ENCODE measurements around the gene TCERG1L.

The TCERG1L gene

DNA sequence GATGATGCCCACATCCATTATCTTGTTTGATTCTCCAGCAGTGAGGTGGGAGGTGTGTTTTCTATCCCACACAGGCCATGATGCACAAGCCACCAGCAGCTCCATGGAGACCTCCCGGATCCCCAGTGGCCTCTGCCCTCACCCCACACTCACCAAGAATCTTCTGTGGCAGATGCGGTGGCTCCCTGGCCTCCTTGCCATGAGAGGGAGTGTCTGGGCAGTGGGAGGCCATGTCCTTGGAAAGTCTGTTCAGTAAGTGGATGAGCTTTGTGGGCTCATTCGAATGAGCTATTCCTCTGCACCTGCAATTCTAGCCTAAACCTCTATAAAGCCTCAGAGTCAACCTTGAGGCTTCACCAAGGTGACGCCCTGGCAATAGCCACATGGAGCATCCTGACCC, 243.8 kb downstream of the TCERG1L start:
- no peak for DNase-seq (ENCODE audit: low read depth in 2 of 2)

DNA sequence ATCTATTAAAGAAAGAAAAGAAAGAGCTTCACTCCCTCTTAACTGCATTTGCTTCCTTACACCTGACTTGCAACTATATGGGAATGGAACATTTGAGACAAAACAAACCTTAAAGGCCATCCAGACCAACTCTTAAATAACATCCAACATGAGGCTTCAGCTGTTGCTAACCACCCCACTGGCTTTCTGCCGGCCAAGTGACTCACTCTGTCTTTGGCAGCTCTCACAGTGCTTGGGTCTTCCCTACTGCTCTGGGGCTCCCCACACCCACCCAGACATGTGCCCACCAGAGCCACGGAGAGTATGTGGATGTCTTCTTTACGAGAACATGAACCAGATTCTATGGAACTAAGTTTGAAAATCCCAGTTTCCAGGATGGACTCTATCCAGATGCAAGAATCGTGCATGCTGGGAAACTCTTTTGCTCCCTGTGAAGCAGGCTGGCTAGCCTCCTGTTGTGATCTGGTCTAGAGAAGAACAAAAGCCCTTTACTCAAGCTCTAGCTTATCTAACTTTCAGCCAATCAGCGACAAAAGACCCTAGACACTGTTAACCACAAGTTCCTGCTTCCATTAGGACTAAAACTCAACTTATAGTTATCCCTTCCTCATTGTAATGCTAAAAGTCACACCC, 245.7 kb downstream of the TCERG1L start:
- DNase-seq (ENCODE audit: low read depth in 2 of 2): no peak

DNA sequence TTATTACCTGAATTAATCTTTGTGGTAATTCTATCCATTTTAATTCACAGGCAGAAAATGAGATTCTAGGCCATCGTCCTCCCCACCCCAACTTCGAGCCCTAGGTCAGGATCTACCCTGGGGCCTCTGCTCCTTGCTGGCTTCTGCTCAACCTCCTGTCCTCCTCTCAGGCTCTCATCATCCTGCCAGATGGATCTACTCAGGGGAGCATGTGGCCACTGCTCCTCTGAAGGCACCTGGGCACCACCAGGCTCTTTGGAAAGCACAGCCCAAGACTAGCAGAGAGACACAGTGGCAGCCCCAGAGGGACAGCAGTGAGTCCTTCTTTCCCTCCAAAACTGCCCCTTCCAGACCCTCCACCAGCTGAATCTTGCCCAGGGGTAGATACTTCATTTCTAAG, 248.2 kb downstream of the TCERG1L start:
- DNase-seq (ENCODE audit: low read depth in 2 of 2): no peak

DNA sequence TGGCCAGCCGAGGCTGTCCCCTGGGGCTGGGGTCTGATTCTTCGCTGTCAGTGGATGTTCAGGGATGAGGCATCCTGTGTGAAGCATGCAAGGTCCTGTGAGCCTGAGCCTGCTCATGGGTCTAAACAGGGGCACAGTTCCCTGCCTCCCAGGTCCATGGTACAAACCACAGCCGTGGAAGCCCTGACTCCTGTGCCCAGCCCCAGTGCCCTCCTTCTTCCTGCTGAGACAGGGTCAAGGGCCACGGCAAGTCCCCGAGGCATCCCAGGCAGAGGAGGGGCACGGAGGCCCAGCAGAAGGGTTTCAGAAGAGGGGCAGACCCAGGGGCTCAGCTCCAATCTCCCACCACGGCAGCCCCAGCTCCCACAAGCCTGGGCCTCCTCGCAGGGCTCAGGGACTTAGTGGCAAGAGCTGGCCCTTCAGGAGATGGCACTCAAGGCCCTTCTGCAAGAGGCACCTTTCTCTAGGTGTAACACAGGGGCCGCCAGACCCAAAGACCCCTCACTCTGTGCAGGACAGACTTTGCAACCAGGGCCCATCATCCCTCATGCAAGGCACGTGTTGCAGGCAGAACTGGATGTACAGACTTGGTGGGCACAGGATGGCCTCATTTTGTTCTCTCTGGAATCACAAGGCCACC, 248.8 kb downstream of the TCERG1L start:
- DNase-seq (ENCODE audit: low read depth in 2 of 2): no peak

DNA sequence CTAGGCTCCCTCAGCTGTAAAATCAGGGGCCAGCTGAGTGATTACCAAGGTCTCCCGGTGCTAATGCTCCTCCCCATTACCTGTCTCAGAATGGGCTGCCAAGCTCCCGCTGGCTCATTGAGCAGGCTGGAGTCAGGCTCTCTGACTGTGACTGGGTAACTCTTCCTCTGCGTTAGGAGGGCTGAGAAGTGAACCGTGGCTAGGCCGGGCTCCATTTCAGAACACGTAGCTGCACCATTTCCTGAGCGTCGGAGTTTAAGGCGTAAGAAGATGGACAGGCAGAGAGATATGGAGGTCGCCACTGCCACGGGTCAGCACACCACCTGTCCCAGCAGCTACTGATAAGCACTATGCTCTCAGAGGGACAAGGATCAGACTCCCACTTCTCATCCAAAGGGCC, 250.3 kb downstream of the TCERG1L start:
- no peak for DNase-seq (ENCODE audit: low read depth in 2 of 2)

DNA sequence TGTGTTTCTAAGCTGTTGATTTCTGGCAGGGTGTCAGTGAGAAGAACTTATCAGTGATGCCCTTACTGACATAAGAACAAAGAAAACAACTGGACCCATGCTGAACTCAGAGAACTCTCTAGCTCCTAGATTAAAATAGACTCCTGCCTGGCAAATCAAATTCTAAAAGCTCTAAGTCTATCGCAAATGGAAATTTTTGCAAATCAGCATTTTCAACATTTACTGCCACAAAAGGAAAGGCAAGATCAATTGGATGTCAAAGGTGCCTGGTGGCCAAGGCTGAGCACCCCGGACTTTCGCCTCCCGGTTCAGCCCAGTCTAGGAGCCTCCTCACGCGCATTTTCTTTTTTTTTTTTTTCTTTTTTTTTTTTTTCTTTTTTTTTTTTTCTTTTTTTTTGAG, 251.6 kb downstream of the TCERG1L start:
- DNase-seq (ENCODE audit: low read depth in 2 of 2): no peak

DNA sequence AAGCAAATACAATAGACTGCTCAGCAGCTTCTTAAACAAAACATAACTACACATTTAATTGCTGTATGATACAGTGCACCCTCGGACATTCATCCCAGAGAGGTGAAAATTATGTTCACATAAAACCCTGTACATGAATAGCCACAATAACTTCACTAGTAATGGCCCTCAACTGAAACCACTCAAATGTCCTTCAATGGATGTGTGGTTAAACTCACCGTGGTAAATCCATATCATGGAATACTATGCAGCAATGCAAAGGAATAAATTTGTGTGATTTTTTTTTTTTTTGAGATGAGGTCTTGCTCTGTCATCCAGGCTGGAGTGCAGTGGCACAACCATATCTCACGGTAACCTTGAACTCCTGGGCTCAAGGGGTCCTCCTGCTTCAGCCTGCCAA, 252.7 kb downstream of the TCERG1L start:
- DNase-seq (ENCODE audit: low read depth in 2 of 2): no peak

DNA sequence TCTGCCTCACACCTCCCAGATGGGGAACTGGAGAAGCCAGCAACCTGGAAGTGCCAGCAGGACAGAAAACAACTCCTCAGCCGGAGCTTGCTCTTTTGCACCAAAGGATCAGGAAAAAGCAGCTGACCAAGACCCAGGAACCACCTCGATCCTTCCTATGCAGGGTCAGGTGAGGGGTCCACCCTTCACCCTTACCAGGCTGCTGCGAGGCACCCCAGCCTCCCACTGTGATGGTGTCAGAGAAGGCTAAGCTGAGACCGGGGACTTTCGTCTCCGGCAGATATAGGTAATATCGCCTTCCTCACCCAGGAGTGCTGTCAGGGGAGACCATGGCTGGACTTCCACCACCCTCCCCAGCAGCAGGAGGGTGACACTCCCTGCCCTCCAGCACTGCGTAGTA, 254.7 kb downstream of the TCERG1L start:
- no peak for DNase-seq (ENCODE audit: low read depth in 2 of 2)

DNA sequence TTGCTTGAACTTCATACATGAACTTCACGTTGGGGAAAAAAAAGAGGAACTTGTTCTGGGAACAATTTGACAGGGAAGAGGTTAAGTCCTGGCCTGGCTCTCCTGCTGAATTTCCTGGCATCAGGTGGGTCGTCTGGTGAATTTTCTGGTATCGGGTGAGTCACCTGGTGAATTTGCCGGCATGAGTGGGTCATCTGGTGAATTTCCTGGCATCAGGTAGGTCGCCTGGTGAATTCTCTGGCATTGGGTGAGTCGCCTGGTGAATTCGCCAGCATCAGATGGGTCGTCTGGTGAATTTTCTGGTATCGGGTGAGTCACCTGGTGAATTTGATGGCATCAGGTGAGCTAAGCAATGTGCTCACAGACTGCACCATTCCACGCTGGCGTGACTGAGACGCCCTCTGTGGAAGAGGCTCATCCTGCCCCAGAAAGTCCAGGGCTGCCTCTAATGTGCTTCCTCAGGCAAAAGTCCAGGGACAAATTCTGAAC, 255.4 kb downstream of the TCERG1L start:
- no peak for DNase-seq (ENCODE audit: low read depth in 2 of 2)

DNA sequence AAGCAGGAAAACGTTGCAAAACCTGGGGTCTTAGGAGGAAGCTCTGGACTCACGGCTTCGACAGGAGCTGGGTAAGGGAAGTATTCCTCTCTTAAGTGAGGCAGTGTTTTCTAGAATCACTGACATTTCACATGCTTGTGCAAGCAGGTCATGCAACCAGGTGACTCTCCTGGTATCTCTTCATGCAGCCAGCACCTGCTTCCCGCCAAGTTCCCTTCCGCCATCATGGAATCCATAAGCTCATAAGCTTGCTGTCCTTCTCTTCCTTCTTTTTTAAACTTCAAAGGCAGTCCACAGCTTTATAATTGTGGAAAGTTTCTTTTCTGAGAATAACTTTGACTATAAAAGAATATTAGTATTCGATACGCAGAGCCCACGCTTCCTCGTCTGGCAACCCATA, 256.1 kb downstream of the TCERG1L start:
- DNase-seq (ENCODE audit: low read depth in 2 of 2): no peak

DNA sequence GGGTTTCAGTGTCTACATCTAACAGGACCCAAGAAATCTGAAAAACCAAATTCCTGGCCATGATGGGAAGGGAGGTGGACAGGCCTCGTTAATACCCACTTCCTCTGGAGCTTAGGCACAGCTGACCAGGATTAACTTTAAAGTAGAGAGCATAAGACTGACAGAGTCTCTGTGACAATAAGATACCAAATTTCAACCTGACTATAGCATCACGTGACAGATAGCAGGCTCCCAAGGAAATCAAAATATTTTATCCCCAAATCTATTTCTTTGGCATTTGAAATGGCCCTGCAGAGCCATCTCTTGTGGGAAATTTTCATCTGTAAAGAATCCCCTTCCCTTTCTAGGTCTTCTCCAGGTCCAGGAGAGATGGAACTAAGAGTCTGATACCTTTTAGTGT, 258.3 kb downstream of the TCERG1L start:
- no peak for DNase-seq (ENCODE audit: low read depth in 2 of 2)

DNA sequence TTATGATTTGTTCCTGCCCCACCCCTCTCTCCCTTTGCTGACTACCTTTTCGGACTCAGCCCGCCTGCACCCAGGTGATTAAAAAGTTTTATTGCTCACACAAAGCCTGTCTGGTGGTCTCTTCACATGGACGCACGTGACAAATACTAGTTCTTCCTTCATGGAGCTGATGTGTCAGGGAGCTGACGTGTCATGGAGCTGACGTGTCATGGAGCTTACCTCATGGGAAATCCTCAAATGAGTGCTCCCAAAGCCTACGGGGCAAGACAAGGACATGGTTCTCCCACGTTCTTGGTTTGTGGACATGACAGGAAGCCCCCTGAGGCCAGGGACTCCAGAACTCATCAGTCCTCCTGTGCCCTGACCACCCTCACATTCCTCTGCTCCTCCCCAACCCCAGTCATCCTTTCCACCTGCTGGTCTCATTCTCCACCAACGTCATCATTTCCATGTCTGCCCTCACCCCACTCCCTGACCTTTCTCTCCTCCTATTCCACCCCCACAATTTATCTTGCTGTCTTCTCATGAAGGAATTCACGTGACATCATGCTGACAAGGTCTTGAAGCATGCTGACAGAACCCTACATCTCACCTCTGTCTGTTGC, 261.3 kb downstream of the TCERG1L start:
- no peak for DNase-seq (ENCODE audit: low read depth in 2 of 2)

DNA sequence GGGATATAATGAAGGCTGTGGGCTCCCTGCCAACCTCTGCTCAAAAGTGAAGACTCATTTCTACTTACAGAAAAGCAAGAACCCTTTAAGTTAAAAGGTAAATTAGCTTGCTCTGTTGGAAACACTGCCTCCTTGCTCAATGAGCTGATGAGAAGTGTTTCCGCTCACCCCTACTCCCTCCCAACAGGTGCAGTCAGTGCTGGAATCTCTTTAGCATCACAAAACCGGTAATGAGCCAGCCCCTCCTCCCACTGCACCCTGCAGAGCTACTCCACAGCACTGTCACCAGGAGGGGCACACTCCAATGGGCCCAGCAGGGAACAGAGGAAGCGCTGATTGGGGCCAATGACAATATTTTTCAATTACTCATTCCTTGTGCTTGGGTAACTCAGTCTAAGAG, 262.5 kb downstream of the TCERG1L start:
- DNase-seq (ENCODE audit: low read depth in 2 of 2): no peak

DNA sequence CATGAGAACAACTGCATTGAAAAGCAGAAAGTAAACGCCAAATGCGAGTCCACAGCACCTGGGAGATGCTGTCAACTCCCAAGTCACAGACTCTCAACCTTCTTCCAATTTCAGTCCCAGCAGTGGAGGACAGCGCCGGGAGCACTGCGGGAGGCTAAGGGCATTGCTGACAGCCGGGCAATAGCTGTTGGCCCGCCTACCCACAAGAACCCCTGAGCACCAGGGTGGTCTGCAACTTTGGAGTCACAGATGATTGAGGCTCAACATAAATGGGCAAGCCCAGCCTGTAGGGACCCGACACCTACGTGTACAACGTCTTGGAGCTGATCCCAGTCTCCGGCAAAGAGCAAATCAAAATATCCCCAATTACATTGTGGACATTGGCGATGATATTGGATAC, 262.9 kb downstream of the TCERG1L start:
- no peak for DNase-seq (ENCODE audit: low read depth in 2 of 2)

DNA sequence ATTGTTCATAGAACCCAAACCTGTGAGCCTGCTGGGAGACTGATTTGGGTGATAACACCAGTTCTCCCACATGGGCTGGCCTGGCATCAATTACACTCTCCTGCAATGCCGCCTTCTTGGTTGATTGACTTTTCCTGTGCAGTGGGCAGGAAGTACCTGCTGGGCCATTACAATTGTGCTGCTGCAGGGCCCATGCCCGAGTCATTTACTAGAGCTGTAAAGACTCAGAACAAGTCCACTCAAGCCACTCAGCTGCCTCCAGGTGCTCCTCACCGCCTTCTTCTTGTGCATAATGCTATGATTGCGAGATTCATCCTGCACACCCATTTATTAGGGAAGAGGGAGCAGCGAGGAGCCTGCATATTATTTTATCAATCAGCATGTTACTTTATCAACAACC, 264.0 kb downstream of the TCERG1L start:
- DNase-seq (ENCODE audit: low read depth in 2 of 2): no peak

DNA sequence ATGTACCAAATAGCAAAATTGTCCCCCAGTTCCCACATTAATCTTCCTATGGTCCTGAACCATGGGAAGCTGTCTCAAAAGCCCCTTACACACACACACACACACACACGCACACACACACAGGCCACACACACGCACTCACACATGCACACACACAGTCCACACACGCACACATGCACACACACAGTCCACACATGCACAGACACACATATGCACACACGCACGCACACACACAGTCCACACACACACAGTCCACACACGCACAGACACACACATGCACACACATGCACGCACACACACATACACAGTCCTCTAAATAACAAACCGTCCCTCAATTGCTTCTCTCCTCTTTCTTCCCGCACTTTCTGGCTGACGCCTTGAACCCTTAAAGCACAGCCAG, 265.3 kb downstream of the TCERG1L start:
- no peak for DNase-seq (ENCODE audit: low read depth in 2 of 2)

DNA sequence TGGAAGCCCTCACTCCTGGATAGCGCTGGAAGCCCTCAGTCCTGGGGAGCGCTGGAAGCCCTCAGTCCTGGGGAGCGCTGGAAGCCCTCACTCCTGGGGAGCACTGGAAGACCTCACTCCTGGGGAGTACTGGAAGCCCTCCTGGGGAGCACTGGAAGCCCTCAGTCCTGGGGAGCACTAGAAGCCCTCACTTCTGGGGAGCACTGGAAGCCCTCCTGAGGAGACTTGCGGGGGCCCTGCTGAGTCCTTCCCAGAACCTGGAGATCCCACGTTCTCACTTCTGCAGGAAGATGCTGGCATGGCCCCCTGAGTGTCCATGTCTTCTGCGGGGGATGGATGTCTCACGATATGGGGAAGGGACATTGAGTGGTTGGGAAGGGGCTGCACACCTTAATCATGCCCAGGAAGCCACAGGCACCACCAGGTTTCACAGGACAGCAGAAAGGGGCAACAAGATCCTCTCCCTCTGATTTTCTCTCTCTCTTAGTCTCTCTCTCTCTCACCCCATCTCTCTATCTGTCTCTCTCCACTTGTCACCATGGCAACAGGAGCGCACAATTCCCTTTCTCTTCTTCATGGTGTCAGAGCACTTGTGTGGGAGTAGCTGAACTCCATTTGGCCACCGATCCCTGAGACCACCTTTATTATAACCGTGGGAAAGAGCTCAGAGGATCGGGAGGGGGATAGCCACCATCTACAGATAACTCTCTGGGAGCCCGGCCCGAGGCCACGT, 267.0 kb downstream of the TCERG1L start:
- no peak for DNase-seq (ENCODE audit: low read depth in 2 of 2)

DNA sequence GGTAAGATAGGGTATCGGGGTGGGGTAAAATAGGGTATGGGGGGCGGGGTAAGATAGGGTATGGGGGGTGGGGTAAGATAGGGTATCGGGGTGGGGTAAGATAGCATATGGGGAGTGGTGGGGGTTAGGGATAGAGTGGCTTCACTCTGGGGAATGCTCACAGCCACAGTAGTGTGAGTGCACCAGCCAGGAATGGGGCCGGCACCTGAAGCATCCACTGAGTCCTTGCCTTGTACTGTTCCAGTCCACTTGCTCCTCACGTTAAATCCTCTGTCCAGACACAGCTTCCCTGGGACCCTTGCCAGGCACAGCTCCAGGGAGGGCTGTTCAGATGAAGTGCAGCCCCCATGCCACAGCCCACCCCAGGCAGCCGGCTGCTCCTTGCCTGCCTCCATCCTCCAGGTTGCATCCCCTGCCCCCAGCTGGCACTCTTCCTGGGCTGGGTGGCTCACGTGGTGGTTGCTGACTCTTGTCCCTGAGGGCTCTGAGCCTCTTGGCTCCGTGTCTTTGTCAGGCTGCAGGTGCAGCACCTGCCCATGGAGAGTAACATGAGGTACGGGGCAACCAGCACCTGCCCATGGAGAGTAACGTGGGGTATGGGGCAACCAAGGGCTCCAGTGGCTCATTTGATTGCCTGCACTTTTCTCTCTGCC, 268.4 kb downstream of the TCERG1L start:
- DNase-seq (ENCODE audit: low read depth in 2 of 2): no peak

All from stimulated activated CD8-positive, alpha-beta memory T cell treated with anti-CD3 and anti-CD28 coated beads, Interleukin-2, amount 100 ng/mL, for 48 hours (primary cell).